Activated CD4-positive, alpha-beta T cell treated with anti-CD3 and anti-CD28 coated beads, Interleukin-2, Interleukin-4, amounts not matched to agents 100 ng/mL and 50 ng/mL, durations not matched to agents 16 hours and 8 hours (primary cell): ENCODE data around the gene DOCK4.
A peak's percentile ranks its signal among the peaks of the same experiment; 100 is the strongest.

Experiments
- DNase-seq: peaks from one replicate; pipeline ENCODE4 v3.0.0-alpha.2; 2020; ENCODE audit warnings: low spot score

DOCK4 gene

GRCh38 chr7:111893190-111893589, 313.0 kb downstream of the DOCK4 start:
- DNase-seq, result no peak

- DNase-seq, result no peak
These were observed 313.6 kb downstream of the DOCK4 start for GRCh38 chr7:111892588-111892987.

GRCh38 chr7:111887734-111888133, 318.5 kb downstream of the DOCK4 start:
- no peak for DNase-seq

- no peak for DNase-seq
These were observed 320.0 kb downstream of the DOCK4 start for GRCh38 chr7:111886233-111886632.

GRCh38 chr7:111883241-111883640, 323.0 kb downstream of the DOCK4 start:
- no peak for DNase-seq

GRCh38 chr7:111878785-111879184, 327.4 kb downstream of the DOCK4 start:
- DNase-seq, result no peak

GRCh38 chr7:111877931-111878330, 328.3 kb downstream of the DOCK4 start:
- DNase-seq, result no peak

- no peak for DNase-seq
These were observed 332.1 kb downstream of the DOCK4 start for GRCh38 chr7:111873963-111874690.

- no peak for DNase-seq
These were observed 332.9 kb downstream of the DOCK4 start for GRCh38 chr7:111873326-111873646.

GRCh38 chr7:111872450-111873325, 333.5 kb downstream of the DOCK4 start:
- no peak for DNase-seq

GRCh38 chr7:111871283-111871682, 334.9 kb downstream of the DOCK4 start:
- no peak for DNase-seq

GRCh38 chr7:111869280-111869679, 336.9 kb downstream of the DOCK4 start:
- DNase-seq, result no peak

GRCh38 chr7:111867348-111867931, 338.8 kb downstream of the DOCK4 start:
- no peak for DNase-seq

- DNase-seq, result no peak
These were observed 339.4 kb downstream of the DOCK4 start for GRCh38 chr7:111866787-111867186.

- no peak for DNase-seq
These were observed 340.8 kb downstream of the DOCK4 start for GRCh38 chr7:111865430-111865829.

- no peak for DNase-seq
These were observed 341.8 kb downstream of the DOCK4 start for GRCh38 chr7:111864291-111864976.

- DNase-seq, result no peak
These were observed 342.9 kb downstream of the DOCK4 start for GRCh38 chr7:111863269-111863668.

GRCh38 chr7:111860248-111860647, 346.0 kb downstream of the DOCK4 start:
- no peak for DNase-seq

GRCh38 chr7:111858331-111858730, 347.9 kb downstream of the DOCK4 start:
- no peak for DNase-seq

- no peak for DNase-seq
These were observed 350.4 kb downstream of the DOCK4 start for GRCh38 chr7:111855842-111856227.

GRCh38 chr7:111855161-111855841, 350.9 kb downstream of the DOCK4 start:
- peak; percentile 15 for DNase-seq
